ENCODE data around the gene SNX12. TPM values are rescaled to one million over a fixed set of nuclear protein-coding genes. Genes with fewer than 3 reads are reported as not detected.

The SNX12 gene
- total RNA-seq, 2 donors from 2014 or later, result 62.1 to 76.8 TPM

- no peak for DNase-seq
- TF ChIP-seq CTCF (IDR thresholded peaks at IDR 0.05), result no peak
- Histone ChIP-seq H3K4me1 (no peaks in the 10 kb centered on the region), H3K36me3 (no peaks in the 10 kb centered on the region), H3K27ac (no peak overlapping the region), H3K27me3 (no peaks in the 10 kb centered on the region), H3K4me3 (peak overlapping the region; percentile 50), H3K9me3 (no peaks in the 10 kb centered on the region), H3K9ac (ENCODE audit: low read depth in 2 of 2, low read length in 2 of 2) (peak overlapping the region; percentile 64 to 77)
- intact Hi-C loops (cut with DNase I), result no loop called here
These were observed 28.6 kb upstream of the SNX12 start for GRCh38 chrX:71096760-71097032.

- H3K4me3 ChIP-seq, result peak overlapping the region; percentile 50
- H3K9me3 ChIP-seq, result no peaks in the 10 kb centered on the region
- H3K36me3 ChIP-seq, result no peaks in the 10 kb centered on the region
- peak overlapping the region; percentile 64 to 77 for H3K9ac ChIP-seq (ENCODE audit: low read depth in 2 of 2, low read length in 2 of 2)
- no peak for TF ChIP-seq CTCF (IDR thresholded peaks at IDR 0.05)
- no peaks in the 10 kb centered on the region for H3K27me3 ChIP-seq
- DNase-seq, result peak; percentile 69
- H3K4me1 ChIP-seq, result no peaks in the 10 kb centered on the region
- intact Hi-C loops (cut with DNase I), result no loop called here
- H3K27ac ChIP-seq, result peak overlapping the region; percentile 36
These were observed 28.0 kb upstream of the SNX12 start for GRCh38 chrX:71095981-71096759.

- Histone ChIP-seq H3K36me3 (no peaks in the 10 kb centered on the region), H3K9ac (ENCODE audit: low read depth in 2 of 2, low read length in 2 of 2) (peak within 1 kb of the TSS; percentile 64 to 77), H3K27me3 (no peaks in the 10 kb centered on the region), H3K4me3 (peak within 1 kb of the TSS; percentile 50), H3K9me3 (no peaks in the 10 kb centered on the region), H3K27ac (peak within 1 kb of the TSS; percentile 36), H3K4me1 (no peaks in the 10 kb centered on the region)
- TF ChIP-seq CTCF (IDR thresholded peaks at IDR 0.05), result no peak
- intact Hi-C loops (cut with DNase I), result no loop called here
- peak; percentile 93 for DNase-seq
These were observed 27.4 kb upstream of the SNX12 start, which contains the start of gene FOXO4 for GRCh38 chrX:71095555-71095980. TSS of gene FOXO4 (plus strand) at chrX:71095851. CDS start at chrX:71096529, 678 bp downstream.

- Histone ChIP-seq H3K4me3 (peak overlapping the region; percentile 50), H3K27ac (no peak overlapping the region), H3K9me3 (no peaks in the 10 kb centered on the region), H3K27me3 (no peaks in the 10 kb centered on the region), H3K36me3 (no peaks in the 10 kb centered on the region), H3K9ac (ENCODE audit: low read depth in 2 of 2, low read length in 2 of 2) (peak overlapping the region in 1 of 2 donors; percentile 57), H3K4me1 (no peaks in the 10 kb centered on the region)
- DNase-seq, result no peak
- no peak for TF ChIP-seq CTCF (IDR thresholded peaks at IDR 0.05)
- intact Hi-C loops (cut with DNase I), result no loop called here
These were observed 26.9 kb upstream of the SNX12 start for GRCh38 chrX:71095033-71095432.

- intact Hi-C loops (cut with DNase I), result no loop called here
- H3K4me3 ChIP-seq, result no peak overlapping the region
These were observed 23.1 kb upstream of the SNX12 start for GRCh38 chrX:71091263-71091662.

More at GRCh38 chrX:71091263-71091662, 23.1 kb upstream of the SNX12 start:
- no peak for TF ChIP-seq CTCF (IDR thresholded peaks at IDR 0.05)
- H3K27ac ChIP-seq, result no peak overlapping the region
- DNase-seq, result no peak
- H3K27me3 ChIP-seq, result no peaks in the 10 kb centered on the region
- H3K9ac ChIP-seq (ENCODE audit: low read depth in 2 of 2, low read length in 2 of 2), result no peak overlapping the region
- H3K36me3 ChIP-seq, result no peaks in the 10 kb centered on the region
- no peaks in the 10 kb centered on the region for H3K4me1 ChIP-seq
- no peaks in the 10 kb centered on the region for H3K9me3 ChIP-seq
